ENCODE data around the gene ATF7. TPM values are rescaled to one million over a fixed set of nuclear protein-coding genes. Genes with fewer than 3 reads are reported as not detected.

The ATF7 gene
- total RNA-seq, 1 experiment from 2014 or later, result 11.9 TPM

DNA sequence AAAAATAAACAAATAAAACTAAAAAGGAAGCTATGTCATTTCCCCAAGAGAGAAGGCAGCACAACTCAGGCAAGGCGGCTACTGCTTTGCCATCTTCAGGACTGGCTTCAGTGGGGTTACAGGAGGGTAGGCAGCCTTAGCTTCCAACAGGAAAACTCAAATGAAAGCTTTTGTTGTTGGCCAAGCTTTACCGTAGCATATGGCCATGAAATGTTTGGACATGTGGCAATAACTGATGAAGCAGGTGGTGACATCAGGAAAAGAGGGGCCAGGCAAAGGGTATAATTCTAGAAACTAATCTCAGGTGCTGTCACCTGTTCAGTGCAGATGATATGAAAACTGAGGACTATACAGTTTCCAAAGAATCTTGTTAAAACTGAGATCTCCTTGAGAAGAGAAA is 96.1 kb downstream of the ATF7 start:
- DNase-seq (ENCODE audit: low read depth), result no peak

- DNase-seq (ENCODE audit: low read depth), result no peak
Observed at GRCh38 chr12:53524476-53524875, 101.7 kb downstream of the ATF7 start.

DNA sequence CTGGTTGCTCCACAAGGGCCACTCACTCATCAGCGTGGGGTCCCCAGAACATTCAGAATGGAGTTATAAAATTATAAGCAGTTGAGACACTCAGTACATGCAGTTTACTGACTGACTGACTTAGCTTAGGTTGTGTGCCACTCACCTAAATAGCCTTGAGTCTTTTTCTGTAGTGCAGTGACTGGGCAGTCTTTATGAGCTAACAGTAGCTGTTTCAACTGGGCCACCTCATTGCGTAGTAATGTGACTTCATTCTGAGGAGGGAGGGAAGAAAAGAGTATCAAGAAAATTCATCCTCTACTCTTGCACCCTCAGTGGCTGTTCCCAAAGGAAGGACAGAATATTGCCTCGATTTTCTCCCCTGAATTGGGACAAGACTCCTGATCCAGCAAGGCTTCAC is 103.1 kb downstream of the ATF7 start:
- DNase-seq (ENCODE audit: low read depth), result no peak

DNA sequence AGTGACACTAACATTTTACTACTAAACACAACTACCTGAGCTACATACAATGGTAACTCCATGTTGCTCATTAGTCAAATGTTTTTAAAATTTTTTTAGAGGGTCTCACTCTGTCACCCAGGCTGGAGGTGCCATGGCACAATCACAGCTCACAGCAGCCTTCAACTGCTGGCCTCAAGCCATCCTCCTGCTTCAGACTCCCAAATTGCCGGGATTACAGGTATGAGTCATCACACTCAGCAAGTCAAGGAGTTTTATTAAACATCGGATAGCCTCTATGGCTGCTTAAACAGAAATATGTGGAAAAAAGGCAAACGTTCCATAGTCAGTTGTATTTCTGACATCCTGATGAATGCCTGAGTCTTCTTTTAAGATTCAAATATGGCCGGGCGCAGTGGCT is 107.8 kb downstream of the ATF7 start:
- peak; percentile 58 for DNase-seq (ENCODE audit: low read depth)

GRCh38 chr12:53516758-53517455 is 109.3 kb downstream of the ATF7 start:
- DNase-seq (ENCODE audit: low read depth), result no peak

GRCh38 chr12:53515291-53515680 is 110.9 kb downstream of the ATF7 start:
- no peak for DNase-seq (ENCODE audit: low read depth)

GRCh38 chr12:53514628-53515290 is 111.4 kb downstream of the ATF7 start:
- no peak for DNase-seq (ENCODE audit: low read depth)

- DNase-seq (ENCODE audit: low read depth), result no peak
Observed at GRCh38 chr12:53513712-53514410, 112.3 kb downstream of the ATF7 start.

GRCh38 chr12:53510181-53510812 is 115.9 kb downstream of the ATF7 start:
- no peak for DNase-seq (ENCODE audit: low read depth)

DNA sequence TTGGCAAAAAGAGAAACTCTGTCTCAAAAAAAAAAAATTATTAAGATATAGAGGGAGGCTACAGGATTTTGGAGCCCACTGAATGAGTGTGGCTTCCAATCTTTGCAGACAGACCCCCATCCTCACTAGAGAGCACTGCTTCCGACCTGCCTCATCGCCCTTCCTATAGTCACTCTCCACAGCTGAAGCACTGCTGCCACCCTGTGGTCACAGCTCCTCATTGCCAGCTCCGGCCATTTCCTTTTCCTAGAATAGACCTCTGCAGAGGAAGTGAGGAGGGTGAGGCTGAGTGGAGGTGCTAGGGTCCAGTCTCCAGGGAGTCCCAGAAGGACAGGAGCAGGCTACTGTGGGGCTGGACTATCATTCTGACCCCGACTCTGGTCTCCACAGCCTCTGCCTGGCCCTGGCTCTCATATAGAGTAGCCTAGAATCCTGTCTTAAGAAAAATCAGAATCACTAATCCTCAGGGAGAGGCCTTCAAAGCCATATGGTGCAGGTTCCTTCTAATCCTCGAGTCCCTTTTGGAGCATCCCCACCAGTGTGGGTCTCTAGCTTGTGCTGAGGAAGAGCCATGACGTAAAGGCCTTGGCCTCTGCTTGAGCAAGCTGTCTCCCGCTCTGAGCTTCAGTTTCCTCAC is 117.5 kb downstream of the ATF7 start:
- peak; percentile 74 for DNase-seq (ENCODE audit: low read depth)

- DNase-seq (ENCODE audit: low read depth), result no peak
Observed at GRCh38 chr12:53507603-53507885, 118.6 kb downstream of the ATF7 start.

- no peak for DNase-seq (ENCODE audit: low read depth)
Observed at GRCh38 chr12:53506881-53507602, 119.1 kb downstream of the ATF7 start, which contains the start of gene NPFF. TSS of gene NPFF (minus strand) at chr12:53507484. CDS start at chr12:53507474, 10 bp downstream.

GRCh38 chr12:53506450-53506785 is 119.8 kb downstream of the ATF7 start:
- DNase-seq (ENCODE audit: low read depth), result no peak

- peak; percentile 62 for DNase-seq (ENCODE audit: low read depth)
Observed at GRCh38 chr12:53505555-53506449, 120.4 kb downstream of the ATF7 start.

- peak; percentile 78 for DNase-seq (ENCODE audit: low read depth)
Observed at GRCh38 chr12:53505086-53505485, 121.1 kb downstream of the ATF7 start.

GRCh38 chr12:53504004-53504920 is 121.9 kb downstream of the ATF7 start:
- no peak for DNase-seq (ENCODE audit: low read depth)

GRCh38 chr12:53502983-53503728 is 123.0 kb downstream of the ATF7 start:
- no peak for DNase-seq (ENCODE audit: low read depth)

DNA sequence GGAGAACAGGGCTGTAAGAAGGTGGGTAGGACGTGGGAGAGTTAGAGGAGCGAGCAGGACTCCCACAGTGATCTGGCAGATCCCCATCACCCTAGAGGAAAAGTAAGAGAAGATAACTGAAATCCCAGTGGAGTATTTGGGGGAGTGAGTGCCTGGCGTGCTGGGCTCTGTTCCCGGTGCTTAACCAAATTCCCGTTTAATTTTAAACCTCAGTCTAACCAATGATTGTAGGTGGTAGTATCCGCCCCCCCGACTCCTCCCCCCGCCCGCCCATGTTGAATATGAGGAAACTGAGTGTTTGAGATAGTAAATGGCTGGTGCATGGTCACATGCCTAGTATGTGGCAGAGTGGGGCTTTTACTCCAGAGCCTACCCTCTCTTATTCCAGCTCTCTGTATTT is 123.9 kb downstream of the ATF7 start:
- no peak for DNase-seq (ENCODE audit: low read depth)

All from M059J (cell line).